RWPE1 (cell line): ENCODE measurements around the gene RASSF7.

Source experiments
- CTCF ChIA-PET: fragments of 350-600 bp; sonication (Branson Sonifier 250); formaldehyde crosslinking; extraction: SDS; loops from one replicate; lab custom pipeline; 2021; lab: Yijun Ruan, JAX
- POLR2A ChIA-PET: fragments of 400-600 bp; formaldehyde crosslinking; extraction: SDS; loops from one replicate; lab custom pipeline; 2020; ENCODE audit warnings: antibody characterized with exemption; ENCODE audit not compliant: low non-redundant PET; lab: Yijun Ruan, JAX
- DNase-seq: peaks from one replicate; pipeline ENCODE4 v3.0.0; 2012; ENCODE audit warnings: low spot score
- H3K27ac ChIP-seq: fragments of 450-650 bp; 2 replicates; pipeline ENCODE4 v1.5.1; 2017
- CTCF ChIP-seq: fragments of 450-650 bp; conservative IDR thresholded peaks from 2 replicates; pipeline ENCODE4 v1.5.1; 2017; ENCODE audit warnings: low read depth, mild to moderate bottlenecking

The RASSF7 gene

GRCh38 chr11:581342-581741 lies 20.6 kb downstream of the RASSF7 start:
- TF ChIP-seq CTCF = no peak
- peak overlapping the region; percentile 94 for H3K27ac ChIP-seq
- no peak for DNase-seq
- POLR2A ChIA-PET = interaction anchor here (0.7 kb wide), 1 partner anchor 205 kb away, joined by 3 read pairs; no protein-coding TSS in a partner anchor
- CTCF ChIA-PET = no interaction called here

- no peak for TF ChIP-seq CTCF
- ChIA-PET POLR2A (interaction anchor here (0.7 kb wide), 1 partner anchor 205 kb away, joined by 3 read pairs; no protein-coding TSS in a partner anchor), CTCF (no interaction called here)
- H3K27ac ChIP-seq = peak overlapping the region; percentile 94; the same call in 1 of the 2 replicates
- DNase-seq = no peak
These were observed 21.0 kb downstream of the RASSF7 start for GRCh38 chr11:581752-582151.

- DNase-seq = no peak
- H3K27ac ChIP-seq = no peak overlapping the region
- ChIA-PET POLR2A (no interaction called here), CTCF (no interaction called here)
- TF ChIP-seq CTCF = no peak
These were observed 23.5 kb downstream of the RASSF7 start for GRCh38 chr11:584287-584686.

- ChIA-PET POLR2A (no interaction called here), CTCF (no interaction called here)
- H3K27ac ChIP-seq = peak overlapping the region; percentile 50
- no peak for TF ChIP-seq CTCF
- DNase-seq = no peak
These were observed 25.9 kb downstream of the RASSF7 start for GRCh38 chr11:586376-587316.

- peak overlapping the region; percentile 50 for H3K27ac ChIP-seq
- no peak for TF ChIP-seq CTCF
- CTCF ChIA-PET = no interaction called here
- DNase-seq = no peak
- POLR2A ChIA-PET = no interaction called here
These were observed 26.8 kb downstream of the RASSF7 start for GRCh38 chr11:587546-587945.

GRCh38 chr11:587978-588380 lies 27.2 kb downstream of the RASSF7 start:
- no peak for DNase-seq
- POLR2A ChIA-PET = no interaction called here
- peak overlapping the region; percentile 50 for H3K27ac ChIP-seq
- CTCF ChIA-PET = interaction anchor here (0.7 kb wide), 1 partner anchor 165 kb away, joined by 4 read pairs; no protein-coding TSS in a partner anchor
- TF ChIP-seq CTCF = no peak
